H9 (cell line): ENCODE results near the gene KCNIP1. TPM values are rescaled to one million over a fixed set of nuclear protein-coding genes. Genes with fewer than 3 reads are reported as not detected.

Experiments
- DNase-seq: peaks from one replicate; pipeline ENCODE4 v3.0.0-alpha.2; 2017
- H2AFZ ChIP-seq: one replicate; pipeline ENCODE4 v1.6.1; 2013; ENCODE audit warnings: mild to moderate bottlenecking, low read length, control low read depth, moderate library complexity
- H2AK5ac ChIP-seq: 2 replicates; pipeline ENCODE4 v1.6.1; 2013; ENCODE audit warnings: low read length, control low read depth, mixed read lengths; ENCODE audit not compliant: insufficient read length
- H2BK120ac ChIP-seq: one replicate; pipeline ENCODE4 v1.6.1; 2013; ENCODE audit warnings: low read depth, mild to moderate bottlenecking, low read length, control low read depth, inconsistent platforms; ENCODE audit not compliant: poor library complexity, severe bottlenecking
- H2BK12ac ChIP-seq: 2 replicates; pipeline ENCODE4 v1.6.1; 2013; ENCODE audit warnings: low read length, control low read depth, mixed read lengths, low read depth; ENCODE audit not compliant: insufficient read length
- H2BK15ac ChIP-seq: 2 replicates; pipeline ENCODE4 v1.6.1; 2013; ENCODE audit warnings: low read depth, low read length, control low read depth
- H2BK20ac ChIP-seq: one replicate; pipeline ENCODE4 v1.6.1; 2013; ENCODE audit warnings: low read depth, mild to moderate bottlenecking, low read length, control low read depth, inconsistent platforms; ENCODE audit not compliant: poor library complexity, severe bottlenecking
- H2BK5ac ChIP-seq: 2 replicates; pipeline ENCODE4 v1.6.1; 2013; ENCODE audit warnings: low read length, control low read depth, mixed read lengths; ENCODE audit not compliant: insufficient read length
- H3K14ac ChIP-seq: 2 replicates; pipeline ENCODE4 v1.6.1; 2013; ENCODE audit warnings: low read length, control low read depth; ENCODE audit not compliant: insufficient read depth
- H3K18ac ChIP-seq: 2 replicates; pipeline ENCODE4 v1.6.1; 2013; ENCODE audit warnings: low read depth, mild to moderate bottlenecking, mixed read lengths, low read length, control low read depth; ENCODE audit not compliant: insufficient read length
- H3K23ac ChIP-seq: 2 replicates; pipeline ENCODE4 v1.6.1; 2013; ENCODE audit warnings: low read length, control low read depth, mixed read lengths, low read depth; ENCODE audit not compliant: insufficient read length
- H3K23me2 ChIP-seq: 2 replicates; pipeline ENCODE4 v1.6.1; 2013; ENCODE audit warnings: low read depth, mild to moderate bottlenecking, mixed read lengths, low read length, control low read depth; ENCODE audit not compliant: insufficient read length, poor library complexity, severe bottlenecking
- H3K27ac ChIP-seq: 2 replicates; pipeline ENCODE4 v1.5.1; 2013; ENCODE audit warnings: low read length, control low read depth, mixed read lengths, low read depth; ENCODE audit not compliant: insufficient read length
- H3K27me3 ChIP-seq: 2 replicates; pipeline ENCODE4 v1.6.1; 2013; ENCODE audit warnings: low read length, control low read depth, inconsistent platforms; ENCODE audit not compliant: insufficient read depth
- H3K4ac ChIP-seq: 2 replicates; pipeline ENCODE4 v1.6.1; 2013; ENCODE audit warnings: low read depth, mild to moderate bottlenecking, control low read depth, inconsistent platforms, low read length, moderate library complexity
- H3K4me1 ChIP-seq: 2 replicates; pipeline ENCODE4 v1.6.1; 2013; ENCODE audit warnings: low read length, control low read depth, inconsistent platforms; ENCODE audit not compliant: insufficient read depth
- H3K4me2 ChIP-seq: 2 replicates; pipeline ENCODE4 v1.6.1; 2013; ENCODE audit warnings: low read length, control low read depth, mixed read lengths; ENCODE audit not compliant: insufficient read length, insufficient read depth
- H3K56ac ChIP-seq: 2 replicates; pipeline ENCODE4 v1.6.1; 2013; ENCODE audit warnings: low read depth, mild to moderate bottlenecking, mixed read lengths, low read length, control low read depth; ENCODE audit not compliant: insufficient read length
- H3K79me1 ChIP-seq: 2 replicates; pipeline ENCODE4 v1.6.1; 2013; ENCODE audit warnings: low read depth, mild to moderate bottlenecking, moderate library complexity, low read length, control low read depth, inconsistent platforms; ENCODE audit not compliant: insufficient read depth, poor library complexity, severe bottlenecking
- H3K79me2 ChIP-seq: 2 replicates; pipeline ENCODE4 v1.6.1; 2013; ENCODE audit warnings: low read length, control low read depth, inconsistent platforms; ENCODE audit not compliant: insufficient read depth
- H3K9ac ChIP-seq: 2 replicates; pipeline ENCODE4 v1.6.1; 2013; ENCODE audit warnings: low read length, control low read depth, mixed read lengths; ENCODE audit not compliant: insufficient read length; ENCODE audit errors: extremely low read depth
- H3K9me3 ChIP-seq: one replicate; pipeline ENCODE4 v1.6.1; 2013; ENCODE audit warnings: low read depth, low read length, inconsistent platforms; ENCODE audit not compliant: control insufficient read depth
- H3T11ph ChIP-seq: one replicate; pipeline ENCODE4 v1.6.1; 2013; ENCODE audit warnings: mild to moderate bottlenecking, low read length, control low read depth, inconsistent platforms
- H4K20me1 ChIP-seq: one replicate; pipeline ENCODE4 v1.6.1; 2013; ENCODE audit not compliant: control insufficient read depth, insufficient read length, insufficient read depth
- H4K5ac ChIP-seq: 2 replicates; pipeline ENCODE4 v1.6.1; 2013; ENCODE audit warnings: low read depth, mild to moderate bottlenecking, mixed read lengths, low read length, control low read depth; ENCODE audit not compliant: insufficient read length
- H4K8ac ChIP-seq: replicated peaks from 2 replicates; pipeline ENCODE4 v1.6.1; 2013; ENCODE audit warnings: low read length, control low read depth, mixed read lengths, low read depth; ENCODE audit not compliant: insufficient read length
- H4K91ac ChIP-seq: 2 replicates; pipeline ENCODE4 v1.6.1; 2013; ENCODE audit warnings: low read depth, mild to moderate bottlenecking, moderate library complexity, mixed read lengths, low read length, control low read depth; ENCODE audit not compliant: insufficient read length
- H3K27ac Mint-ChIP-seq, 3 experiments: 2 replicates in 2 of 3; 3 replicates in 1 of 3; pipeline ENCODE4 v1.8.0; 2020 to 2021; ENCODE audit warnings: mixed read lengths in 3 of 3, mild to moderate bottlenecking in 1 of 3, moderate library complexity in 1 of 3
- H3K27me3 Mint-ChIP-seq: 2 replicates; pipeline ENCODE4 v1.8.0; 2021; ENCODE audit warnings: low read depth, mild to moderate bottlenecking, moderate library complexity, mixed read lengths
- H3K36me3 Mint-ChIP-seq, 3 experiments: 2 replicates in 2 of 3; 3 replicates in 1 of 3; pipeline ENCODE4 v1.8.0; 2020 to 2021; ENCODE audit warnings: low read depth in 3 of 3, mixed read lengths in 3 of 3; ENCODE audit not compliant: insufficient read depth in 1 of 3
- H3K4me1 Mint-ChIP-seq, 2 experiments: 2 replicates each; pipeline ENCODE4 v1.8.0; 2020; ENCODE audit warnings: mixed read lengths in 2 of 2
- H3K4me3 Mint-ChIP-seq, 2 experiments: 2 replicates in 1 of 2; 3 replicates in 1 of 2; pipeline ENCODE4 v1.8.0; 2020 to 2021; ENCODE audit warnings: mild to moderate bottlenecking in 2 of 2, mixed read lengths in 2 of 2, moderate library complexity in 1 of 2
- H3K9me3 Mint-ChIP-seq, 2 experiments: 2 replicates in 1 of 2; 3 replicates in 1 of 2; pipeline ENCODE4 v1.8.0; 2020; ENCODE audit warnings: mild to moderate bottlenecking in 2 of 2, mixed read lengths in 2 of 2, moderate library complexity in 1 of 2
- WGBS: extraction: QIAGEN DNeasy Blood & Tissue Kit; methylation state at CpG from one replicate; pipeline ENCODE4 v1.1.7; 2013; ENCODE audit warnings: missing lambda C conversion rate, low lambda C conversion rate, mixed read lengths; ENCODE audit not compliant: insufficient read length; ENCODE audit errors: extremely low coverage; 5-methylcytosine and 5-hydroxymethylcytosine counted together
- total RNA-seq: library from RNA; stranded (reverse); gene quantifications from 2 replicates; pipeline ENCODE4 v1.2.1, GENCODE V29; 2021
- TF ChIP-seq, protein P1 (sequence below): fragments of 200-600 bp; sonication (generic); conservative IDR thresholded peaks from 3 replicates; pipeline ENCODE4 v1.8.0; 2021; ENCODE audit warnings: antibody characterized with exemption, mild to moderate bottlenecking

KCNIP1 gene
- total RNA-seq, 1 experiment from 2014 or later: 0.63 TPM

- H3K4me1 ChIP-seq: 0 out of 2 replicates have a peak, but pooled peaks cover 3% of the 10 kb centered on the region
- Mint-ChIP-seq H3K4me1 (peaks cover 7 to 13% of the 10 kb centered on the region in 2 experiments), H3K27me3 (peaks cover 28% of the 10 kb centered on the region), H3K36me3 (no peaks in the 10 kb centered on the region; a peak in 1 of 7 replicates), H3K9me3 (no peaks in the 10 kb centered on the region), H3K27ac (no peak overlapping the region), H3K4me3 (no peak overlapping the region; a peak in 1 of 5 replicates)
- H2BK15ac ChIP-seq: no peak overlapping the region
- H2BK12ac ChIP-seq: no peak overlapping the region
- H3K14ac ChIP-seq: no peak overlapping the region; the same call in 1 of the 2 replicates
- no peak overlapping the region for H3K27ac ChIP-seq
- H3K4ac ChIP-seq: no peak overlapping the region
- H4K20me1 ChIP-seq: no peaks in the 10 kb centered on the region
- no peak overlapping the region for H2BK20ac ChIP-seq
- H2AK5ac ChIP-seq: no peak overlapping the region
- no peaks in the 10 kb centered on the region for H3K79me2 ChIP-seq
- no peaks in the 10 kb centered on the region for H3K27me3 ChIP-seq
- H3K79me1 ChIP-seq: no peaks in the 10 kb centered on the region
- no peak overlapping the region for H3K18ac ChIP-seq
- TF ChIP-seq, protein P1, sequence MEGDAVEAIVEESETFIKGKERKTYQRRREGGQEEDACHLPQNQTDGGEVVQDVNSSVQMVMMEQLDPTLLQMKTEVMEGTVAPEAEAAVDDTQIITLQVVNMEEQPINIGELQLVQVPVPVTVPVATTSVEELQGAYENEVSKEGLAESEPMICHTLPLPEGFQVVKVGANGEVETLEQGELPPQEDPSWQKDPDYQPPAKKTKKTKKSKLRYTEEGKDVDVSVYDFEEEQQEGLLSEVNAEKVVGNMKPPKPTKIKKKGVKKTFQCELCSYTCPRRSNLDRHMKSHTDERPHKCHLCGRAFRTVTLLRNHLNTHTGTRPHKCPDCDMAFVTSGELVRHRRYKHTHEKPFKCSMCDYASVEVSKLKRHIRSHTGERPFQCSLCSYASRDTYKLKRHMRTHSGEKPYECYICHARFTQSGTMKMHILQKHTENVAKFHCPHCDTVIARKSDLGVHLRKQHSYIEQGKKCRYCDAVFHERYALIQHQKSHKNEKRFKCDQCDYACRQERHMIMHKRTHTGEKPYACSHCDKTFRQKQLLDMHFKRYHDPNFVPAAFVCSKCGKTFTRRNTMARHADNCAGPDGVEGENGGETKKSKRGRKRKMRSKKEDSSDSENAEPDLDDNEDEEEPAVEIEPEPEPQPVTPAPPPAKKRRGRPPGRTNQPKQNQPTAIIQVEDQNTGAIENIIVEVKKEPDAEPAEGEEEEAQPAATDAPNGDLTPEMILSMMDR: peak; percentile 92
- H2AFZ ChIP-seq: no peak overlapping the region
- H4K5ac ChIP-seq: no peak overlapping the region
- no peak overlapping the region for H2BK5ac ChIP-seq
- H3K4me2 ChIP-seq: no peak overlapping the region
- no peak overlapping the region for H3K56ac ChIP-seq
- no peak overlapping the region for H3K9ac ChIP-seq
- H4K91ac ChIP-seq: no peak overlapping the region
- no peak overlapping the region for H3K23ac ChIP-seq
- whole genome bisulfite sequencing: no CpG with 5 or more reads among the region's 12 CpGs
- no peak overlapping the region for H4K8ac ChIP-seq
- no peak overlapping the region for H3T11ph ChIP-seq
- H2BK120ac ChIP-seq: no peak overlapping the region
- peak; percentile 79 for DNase-seq
- no peaks in the 10 kb centered on the region for H3K9me3 ChIP-seq
- H3K23me2 ChIP-seq: no peaks in the 10 kb centered on the region
Measured at GRCh38 chr5:170603578-170604565, 100.1 kb downstream of the KCNIP1 start.
